ENCODE measurements around the gene GPR26. TPM values are rescaled to one million over a fixed set of nuclear protein-coding genes. Genes with fewer than 3 reads are reported as not detected.

The GPR26 gene
- total RNA-seq, 1 experiment from 2014 or later: not detected

GRCh38 chr10:123673198-123673597, 7.0 kb downstream of the GPR26 start:
- no peaks in the 10 kb centered on the region for H3K27me3 ChIP-seq
- H3K4me3 ChIP-seq: no peak overlapping the region
- H3K27ac ChIP-seq: no peak overlapping the region
- H3K36me3 ChIP-seq: no peaks in the 10 kb centered on the region
- no peaks in the 10 kb centered on the region for H3K9me3 ChIP-seq (replicated peaks)
- no peaks in the 10 kb centered on the region for H3K4me1 ChIP-seq
- DNase-seq: no peak

- no peaks in the 10 kb centered on the region for H3K36me3 ChIP-seq
- no peak overlapping the region for H3K27ac ChIP-seq
- no peak for DNase-seq
- no peak overlapping the region for H3K4me3 ChIP-seq
- no peaks in the 10 kb centered on the region for H3K27me3 ChIP-seq
- no peaks in the 10 kb centered on the region for H3K9me3 ChIP-seq (replicated peaks)
- H3K4me1 ChIP-seq: no peaks in the 10 kb centered on the region
Measured at GRCh38 chr10:123674741-123675140, 8.6 kb downstream of the GPR26 start.

DNA sequence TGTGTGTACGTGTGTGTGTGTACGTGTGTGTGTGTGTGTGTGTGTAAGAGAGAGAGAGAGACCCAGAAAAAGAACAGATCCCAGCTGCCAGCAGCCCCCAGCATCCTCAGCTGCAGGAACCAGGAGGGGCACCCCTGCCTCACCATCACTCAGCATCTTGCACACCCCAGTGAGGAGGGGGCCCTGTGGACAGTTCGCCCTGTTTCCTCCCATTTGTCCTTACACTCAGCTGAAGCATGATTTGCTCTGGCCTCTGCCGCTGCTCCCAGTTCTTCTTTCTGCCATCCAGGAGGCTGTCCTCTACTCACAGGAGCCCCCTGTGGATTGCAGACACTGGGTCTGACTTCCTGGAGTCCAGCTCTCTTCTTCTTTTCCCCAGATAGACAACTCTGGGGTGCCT, 9.7 kb downstream of the GPR26 start:
- no peaks in the 10 kb centered on the region for H3K9me3 ChIP-seq (replicated peaks)
- no peaks in the 10 kb centered on the region for H3K27me3 ChIP-seq
- no peaks in the 10 kb centered on the region for H3K36me3 ChIP-seq
- no peak overlapping the region for H3K4me3 ChIP-seq
- H3K4me1 ChIP-seq: no peaks in the 10 kb centered on the region
- no peak for DNase-seq
- H3K27ac ChIP-seq: no peak overlapping the region

DNA sequence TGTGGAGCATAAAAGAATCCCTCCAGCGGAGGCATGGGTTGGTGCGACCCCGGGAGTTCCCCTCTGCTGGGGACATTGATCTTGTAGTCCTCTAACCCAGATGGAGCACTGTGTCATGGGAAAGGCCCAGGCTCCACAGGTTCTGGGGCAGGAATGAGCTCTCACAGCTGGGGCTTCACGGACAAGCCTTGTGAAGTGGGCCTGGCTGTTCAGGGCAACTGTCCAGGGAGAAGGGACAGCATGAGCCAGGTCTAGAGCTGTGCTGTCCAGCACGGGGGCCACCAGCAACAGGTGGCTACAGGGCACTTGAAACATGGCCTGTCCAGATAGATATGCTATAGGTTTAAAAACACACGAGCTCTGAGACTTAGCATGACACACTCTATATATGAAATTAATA, 11.4 kb downstream of the GPR26 start:
- Histone ChIP-seq H3K4me3 (no peak overlapping the region), H3K4me1 (no peaks in the 10 kb centered on the region), H3K27me3 (no peaks in the 10 kb centered on the region), H3K9me3 (replicated peaks) (no peaks in the 10 kb centered on the region), H3K27ac (no peak overlapping the region), H3K36me3 (no peaks in the 10 kb centered on the region)
- no peak for DNase-seq

DNA sequence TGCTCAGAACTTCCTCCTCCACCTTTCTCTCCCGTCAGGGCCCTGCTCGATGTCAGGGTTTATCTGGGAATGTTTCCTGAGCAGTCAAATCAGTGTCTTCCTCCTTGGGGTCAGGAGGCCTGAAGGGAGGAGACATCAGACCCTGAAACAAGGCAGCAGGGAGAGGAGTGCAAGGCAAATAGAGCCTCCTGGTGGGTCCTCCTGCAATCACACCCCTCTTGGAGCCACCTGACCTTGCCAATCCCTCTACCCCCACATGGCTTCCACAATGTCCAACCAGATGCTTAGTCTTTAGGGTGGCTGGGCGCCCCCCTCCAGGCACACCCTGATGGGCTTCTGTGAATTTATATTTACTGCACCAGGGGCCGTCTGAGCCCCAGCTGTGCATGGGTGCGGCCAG, 12.2 kb downstream of the GPR26 start:
- Histone ChIP-seq H3K27me3 (no peaks in the 10 kb centered on the region), H3K4me1 (no peaks in the 10 kb centered on the region), H3K36me3 (no peaks in the 10 kb centered on the region), H3K4me3 (no peak overlapping the region), H3K27ac (no peak overlapping the region), H3K9me3 (replicated peaks) (no peaks in the 10 kb centered on the region)
- DNase-seq: no peak

DNA sequence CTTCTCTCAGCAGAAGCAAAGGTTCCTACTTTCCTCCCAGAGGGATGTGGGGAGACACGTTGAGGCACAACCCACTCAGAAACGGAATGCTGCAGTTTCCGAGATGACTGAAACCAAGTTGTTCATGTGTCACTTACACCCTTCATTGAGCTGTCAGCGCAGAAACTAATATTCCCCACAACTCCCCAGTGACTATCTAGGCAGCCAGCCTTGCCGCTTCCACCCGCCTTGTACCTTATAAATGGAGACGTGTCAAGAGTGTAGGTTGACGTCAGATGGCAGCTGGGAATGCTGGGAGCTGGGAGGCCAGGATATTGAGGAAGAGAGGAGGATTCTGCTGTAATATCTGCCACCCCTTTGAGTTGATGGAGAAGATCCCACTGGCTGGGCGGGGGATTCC, 15.1 kb downstream of the GPR26 start:
- no peak overlapping the region for H3K27ac ChIP-seq
- H3K9me3 ChIP-seq (replicated peaks): no peaks in the 10 kb centered on the region
- peak in 1 of 2 experiments; percentile 3 for DNase-seq
- no peaks in the 10 kb centered on the region for H3K27me3 ChIP-seq
- no peaks in the 10 kb centered on the region for H3K36me3 ChIP-seq
- H3K4me3 ChIP-seq: no peak overlapping the region
- H3K4me1 ChIP-seq: no peaks in the 10 kb centered on the region

DNA sequence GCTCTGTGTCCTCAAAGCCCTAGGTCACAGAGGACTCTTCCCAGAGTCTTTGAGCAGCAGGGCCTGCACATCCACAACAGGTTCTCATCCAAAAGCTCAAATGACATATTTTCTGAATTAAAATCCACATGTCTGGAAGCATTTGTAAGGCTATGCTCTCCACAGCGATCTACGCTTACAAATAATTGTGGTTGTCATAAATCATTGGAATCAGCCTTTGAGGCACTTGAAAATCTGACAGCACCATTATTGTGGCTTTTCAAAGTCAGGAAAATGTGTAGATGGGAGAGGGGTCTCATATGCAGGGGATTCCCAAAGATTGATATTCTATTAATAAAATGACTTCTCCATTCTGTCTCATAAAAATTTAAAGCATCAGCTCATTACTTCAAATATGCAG, 16.3 kb downstream of the GPR26 start:
- DNase-seq: no peak
- Histone ChIP-seq H3K36me3 (no peaks in the 10 kb centered on the region), H3K9me3 (replicated peaks) (no peaks in the 10 kb centered on the region), H3K27me3 (no peaks in the 10 kb centered on the region), H3K4me3 (no peak overlapping the region), H3K4me1 (no peaks in the 10 kb centered on the region), H3K27ac (no peak overlapping the region)

- no peaks in the 10 kb centered on the region for H3K4me1 ChIP-seq
- H3K27me3 ChIP-seq: no peaks in the 10 kb centered on the region
- no peaks in the 10 kb centered on the region for H3K36me3 ChIP-seq
- no peak for DNase-seq
- no peak overlapping the region for H3K4me3 ChIP-seq
- no peaks in the 10 kb centered on the region for H3K9me3 ChIP-seq (replicated peaks)
- no peak overlapping the region for H3K27ac ChIP-seq
Measured at GRCh38 chr10:123683459-123683858, 17.3 kb downstream of the GPR26 start.

DNA sequence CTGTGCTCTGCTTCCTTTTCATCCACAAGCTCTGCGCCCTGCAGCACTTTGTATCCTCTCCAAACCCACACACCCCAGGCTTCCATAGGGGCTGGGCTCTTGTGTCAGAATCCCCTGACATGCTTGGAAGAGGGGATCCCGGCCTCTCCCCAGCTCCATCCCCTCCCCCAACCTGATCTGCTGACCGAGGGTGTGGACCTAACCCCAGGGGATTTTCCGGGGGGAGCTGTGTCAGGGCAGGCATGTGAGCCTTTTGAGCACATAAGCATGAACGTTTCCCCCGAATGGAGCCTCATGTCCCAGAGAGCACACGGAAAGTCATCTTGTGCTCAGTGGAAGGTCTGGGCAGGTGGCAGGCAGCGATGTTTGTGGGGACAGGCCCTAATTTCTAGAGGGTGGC, 17.7 kb downstream of the GPR26 start:
- no peaks in the 10 kb centered on the region for H3K9me3 ChIP-seq (replicated peaks)
- no peaks in the 10 kb centered on the region for H3K36me3 ChIP-seq
- DNase-seq: no peak
- no peak overlapping the region for H3K4me3 ChIP-seq
- H3K27me3 ChIP-seq: no peaks in the 10 kb centered on the region
- H3K27ac ChIP-seq: no peak overlapping the region
- H3K4me1 ChIP-seq: no peaks in the 10 kb centered on the region

DNA sequence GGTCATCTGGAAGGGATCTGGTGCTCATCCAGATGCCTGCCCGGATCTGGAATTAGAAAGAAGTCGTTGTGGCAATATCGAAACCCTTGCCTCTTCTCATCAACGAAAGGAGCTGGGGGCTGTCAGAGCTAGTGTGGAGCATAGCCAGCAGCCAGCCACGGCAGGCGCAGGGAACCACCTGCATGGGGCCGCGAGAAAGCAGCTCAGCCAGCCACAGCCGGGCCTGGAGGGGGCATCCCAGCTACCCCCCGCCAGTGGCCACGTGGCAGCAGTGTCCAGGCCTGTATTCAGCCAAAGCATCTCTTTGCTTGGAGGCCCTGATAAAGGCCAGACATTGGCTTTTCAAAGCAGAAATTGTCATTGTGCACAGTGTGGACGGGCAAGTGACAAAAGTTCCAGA, 19.1 kb downstream of the GPR26 start:
- DNase-seq: no peak
- Histone ChIP-seq H3K9me3 (replicated peaks) (no peaks in the 10 kb centered on the region), H3K4me1 (no peaks in the 10 kb centered on the region)

DNA sequence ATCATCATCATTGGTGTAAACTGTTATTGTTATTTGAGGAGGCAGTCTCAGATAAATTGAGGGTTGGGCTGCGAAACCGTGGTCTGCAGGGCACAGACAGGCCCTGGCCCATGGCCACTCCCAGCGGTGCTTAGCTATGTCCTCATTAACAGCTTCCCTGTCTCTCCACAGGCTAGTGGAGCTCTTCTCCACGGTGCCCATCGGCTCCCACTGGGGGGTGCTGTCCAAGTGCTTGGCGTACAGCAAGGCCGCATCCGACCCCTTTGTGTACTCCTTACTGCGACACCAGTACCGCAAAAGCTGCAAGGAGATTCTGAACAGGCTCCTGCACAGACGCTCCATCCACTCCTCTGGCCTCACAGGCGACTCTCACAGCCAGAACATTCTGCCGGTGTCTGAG, 21.6 kb downstream of the GPR26 start:
- H3K4me3 ChIP-seq: no peak overlapping the region
- no peaks in the 10 kb centered on the region for H3K4me1 ChIP-seq
- H3K36me3 ChIP-seq: no peaks in the 10 kb centered on the region
- H3K27ac ChIP-seq: no peak overlapping the region
- no peaks in the 10 kb centered on the region for H3K27me3 ChIP-seq
- DNase-seq: no peak
- H3K9me3 ChIP-seq (replicated peaks): no peaks in the 10 kb centered on the region

More for the DNA sequence above, 19.1 kb downstream of the GPR26 start:
- H3K27ac ChIP-seq: no peak overlapping the region
- H3K4me3 ChIP-seq: no peak overlapping the region
- H3K36me3 ChIP-seq: no peaks in the 10 kb centered on the region
- no peaks in the 10 kb centered on the region for H3K27me3 ChIP-seq

- no peak for DNase-seq
- H3K9me3 ChIP-seq (replicated peaks): no peaks in the 10 kb centered on the region
- no peaks in the 10 kb centered on the region for H3K27me3 ChIP-seq
- no peaks in the 10 kb centered on the region for H3K36me3 ChIP-seq
- no peak overlapping the region for H3K27ac ChIP-seq
- H3K4me1 ChIP-seq: no peaks in the 10 kb centered on the region
- no peak overlapping the region for H3K4me3 ChIP-seq
Measured at GRCh38 chr10:123689880-123690279, 23.7 kb downstream of the GPR26 start.

DNA sequence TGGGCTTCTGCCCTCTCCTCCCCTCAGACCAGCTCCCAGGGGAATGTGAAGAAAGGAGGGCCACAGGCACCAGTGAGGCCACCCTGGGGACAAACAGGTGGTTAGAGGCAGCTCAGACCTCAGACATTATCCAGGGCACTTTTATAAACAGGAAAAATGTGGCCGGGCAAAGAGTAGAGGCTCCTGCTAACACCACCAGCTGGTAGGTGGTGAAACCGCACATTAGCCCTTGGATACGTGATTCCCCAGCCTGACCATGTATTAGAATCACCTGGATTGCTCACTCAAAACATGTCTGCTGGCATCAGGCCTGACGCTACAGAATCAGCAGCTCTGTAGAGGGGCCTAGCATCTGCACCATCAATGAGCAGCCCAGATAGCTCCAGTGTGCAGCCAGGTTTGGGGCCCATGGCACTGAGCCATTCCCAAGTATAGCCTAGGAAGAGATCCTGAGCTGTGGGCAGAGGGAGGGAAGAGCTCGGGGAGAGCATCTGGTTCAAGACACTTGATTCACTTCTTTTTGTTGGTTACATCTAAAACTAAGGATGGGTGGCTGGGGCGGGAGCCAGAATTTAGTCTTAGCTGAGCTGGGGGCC, 37.1 kb downstream of the GPR26 start:
- no peak overlapping the region for H3K4me3 ChIP-seq
- no peaks in the 10 kb centered on the region for H3K9me3 ChIP-seq (replicated peaks)
- no peaks in the 10 kb centered on the region for H3K36me3 ChIP-seq
- no peaks in the 10 kb centered on the region for H3K27me3 ChIP-seq
- no peaks in the 10 kb centered on the region for H3K4me1 ChIP-seq
- no peak overlapping the region for H3K27ac ChIP-seq
- peak; percentile 7 to 24 for DNase-seq

DNA sequence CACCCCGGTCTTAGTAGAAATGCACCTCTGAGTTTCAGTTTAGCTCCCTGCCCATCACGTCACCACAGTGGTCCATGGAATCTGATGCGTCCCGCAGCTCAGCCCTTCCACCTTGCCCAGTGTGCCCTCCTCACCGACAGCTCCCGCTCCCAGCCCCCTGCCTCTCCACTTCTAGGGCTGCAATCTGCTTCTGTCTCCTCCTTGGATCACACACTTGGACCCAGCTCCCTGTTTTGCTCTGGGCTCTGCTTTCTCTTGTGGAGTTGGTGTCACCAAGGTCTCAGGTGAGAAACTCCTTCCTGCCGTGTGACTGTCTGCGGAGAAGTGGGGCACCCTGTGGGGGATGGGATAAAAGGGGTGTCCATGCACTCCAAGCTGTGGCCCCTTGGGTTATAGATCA, 37.9 kb downstream of the GPR26 start:
- Histone ChIP-seq H3K4me1 (no peaks in the 10 kb centered on the region), H3K27me3 (no peaks in the 10 kb centered on the region), H3K36me3 (no peaks in the 10 kb centered on the region), H3K9me3 (replicated peaks) (no peaks in the 10 kb centered on the region), H3K27ac (no peak overlapping the region), H3K4me3 (no peak overlapping the region)
- no peak for DNase-seq

- no peaks in the 10 kb centered on the region for H3K9me3 ChIP-seq (replicated peaks)
- no peak overlapping the region for H3K4me3 ChIP-seq
- no peak overlapping the region for H3K27ac ChIP-seq
- no peaks in the 10 kb centered on the region for H3K27me3 ChIP-seq
- no peaks in the 10 kb centered on the region for H3K36me3 ChIP-seq
- H3K4me1 ChIP-seq: no peaks in the 10 kb centered on the region
- no peak for DNase-seq
Measured at GRCh38 chr10:123704812-123705211, 38.7 kb downstream of the GPR26 start.

- no peak overlapping the region for H3K27ac ChIP-seq
- no peaks in the 10 kb centered on the region for H3K27me3 ChIP-seq
- no peak overlapping the region for H3K4me3 ChIP-seq
- H3K4me1 ChIP-seq: no peaks in the 10 kb centered on the region
- no peak for DNase-seq
- H3K9me3 ChIP-seq (replicated peaks): no peaks in the 10 kb centered on the region
- H3K36me3 ChIP-seq: no peaks in the 10 kb centered on the region
Measured at GRCh38 chr10:123706236-123706635, 40.1 kb downstream of the GPR26 start.
